DND-41 (cell line): Measurements from ENCODE around the gene CHST12.

ENCODE experiments used
- CTCF ChIP-seq: IDR thresholded peaks from 2 replicates; pipeline ENCODE4 v1.5.1; 2012; ENCODE audit warnings: borderline replicate concordance, low read length, moderate library complexity, mild to moderate bottlenecking; ENCODE audit not compliant: poor library complexity, severe bottlenecking; ENCODE audit errors: extremely low read depth
- EZH2 ChIP-seq: IDR thresholded peaks from 3 replicates; pipeline ENCODE4 v1.6.1; 2012; ENCODE audit warnings: borderline replicate concordance, low read depth, mild to moderate bottlenecking, moderate library complexity, low read length, inconsistent platforms; ENCODE audit not compliant: severe bottlenecking

GRCh38 chr7:2353936-2354185 is 49.5 kb upstream of the CHST12 start:
- TF ChIP-seq CTCF (no peak), EZH2 (no peak)
